Natural killer cell (primary cell): ENCODE data around the gene CYP27B1. TPM values are rescaled to one million over a fixed set of nuclear protein-coding genes. Genes with fewer than 3 reads are reported as not detected.

Source experiments
- ATAC-seq, 3 donors: fragments of 150-1000 bp in 2 of 3; fragments of 200-7000 bp in 1 of 3; cut with Tn5 transposase; 1 replicate in 1 of 3; 2 replicates in 2 of 3; pipeline ENCODE4 v1.10.0; 2021; ENCODE audit warnings: mild to moderate bottlenecking in 2 of 3, moderate library complexity in 2 of 3
- DNase-seq, 2 donors: peaks; one replicate each; pipeline versions ENCODE4 v3.0.0 to v3.0.0-alpha.2; 2013 to 2021; ENCODE audit warnings: mixed read lengths in 1 of 2
- H3K27ac ChIP-seq: one replicate; pipeline ENCODE4 v1.5.1; 2013; ENCODE audit warnings: mild to moderate bottlenecking, low read length
- H3K27me3 ChIP-seq: one replicate; pipeline ENCODE4 v1.6.1; 2013; ENCODE audit warnings: low read length; ENCODE audit not compliant: control insufficient read depth, insufficient read depth
- H3K36me3 ChIP-seq: one replicate; pipeline ENCODE4 v1.6.1; 2013; ENCODE audit warnings: low read length; ENCODE audit not compliant: control insufficient read depth, insufficient read depth
- H3K4me1 ChIP-seq: one replicate; pipeline ENCODE4 v1.6.1; 2013; ENCODE audit warnings: low read length; ENCODE audit not compliant: control insufficient read depth, insufficient read depth
- H3K4me3 ChIP-seq: one replicate; pipeline ENCODE4 v1.5.1; 2013; ENCODE audit warnings: low read length
- H3K9me3 ChIP-seq: one replicate; pipeline ENCODE4 v1.6.1; 2013; ENCODE audit warnings: low read length; ENCODE audit not compliant: control insufficient read depth, insufficient read depth
- H3K27ac Mint-ChIP-seq, 2 donors: one replicate each; pipeline ENCODE4 v1.8.0; 2022; ENCODE audit warnings: mild to moderate bottlenecking in 2 of 2, mixed read lengths in 2 of 2, moderate library complexity in 1 of 2
- H3K27me3 Mint-ChIP-seq, 2 donors: one replicate each; pipeline ENCODE4 v1.8.0; 2022; ENCODE audit warnings: low read depth in 2 of 2, mixed read lengths in 2 of 2
- H3K36me3 Mint-ChIP-seq: one replicate; pipeline ENCODE4 v1.8.0; 2022; ENCODE audit warnings: mixed read lengths
- H3K4me1 Mint-ChIP-seq, 2 donors: one replicate each; pipeline ENCODE4 v1.8.0; 2022; ENCODE audit warnings: mixed read lengths in 2 of 2
- H3K4me3 Mint-ChIP-seq: one replicate; pipeline ENCODE4 v1.8.0; 2022; ENCODE audit warnings: mild to moderate bottlenecking, moderate library complexity, mixed read lengths
- H3K9me3 Mint-ChIP-seq, 2 donors: one replicate each; pipeline ENCODE4 v1.8.0; 2022; ENCODE audit warnings: mixed read lengths in 2 of 2
- WGBS: methylation state at CpG from one replicate; pipeline ENCODE4 v1.1.7; 2013; ENCODE audit warnings: missing lambda C conversion rate; ENCODE audit not compliant: insufficient coverage; 5-methylcytosine and 5-hydroxymethylcytosine counted together
- intact Hi-C: fragments of 100-400 bp; cut with micrococcal nuclease; formaldehyde crosslinking; loops from one replicate; pipeline ENCODE4 v1.14.2; 2022
- total RNA-seq, 4 donors: library from RNA; stranded (reverse); fragments of 120-200 nt in 1 of 4; gene quantifications; one replicate each; pipeline versions ENCODE4 v1.2.3 to v1.2.4, GENCODE V29; 2013 to 2022
- TF ChIP-seq, protein P1 (sequence below): fragments of 200-600 bp; IDR thresholded peaks from one replicate; pipeline ENCODE4 v1.8.0; 2022; ENCODE audit warnings: antibody characterized with exemption

The CYP27B1 gene
- total RNA-seq, 3 donors from 2014 or later (not counting 1 experiment from before 2014, with no cell fraction given), result 1.1 to 1.7 (median 1.6) TPM

DNA sequence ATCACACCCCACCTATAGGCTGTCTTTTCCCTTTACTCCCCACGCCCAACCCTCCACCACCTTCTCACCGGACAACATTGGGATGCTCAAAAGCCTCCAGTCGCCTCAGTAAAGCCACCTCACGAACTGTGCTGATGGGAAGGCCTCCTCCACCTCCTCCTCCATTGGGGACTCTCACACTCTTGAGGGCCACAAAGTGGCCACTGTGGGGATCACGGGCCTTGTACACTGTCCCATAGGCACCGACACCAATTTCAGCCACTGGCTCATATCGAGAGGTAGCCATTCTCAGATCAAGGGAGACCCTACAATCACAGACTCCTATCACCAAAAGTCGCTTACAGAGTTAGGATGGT is 15.5 kb downstream of the CYP27B1 start:
- TF ChIP-seq, protein P1, sequence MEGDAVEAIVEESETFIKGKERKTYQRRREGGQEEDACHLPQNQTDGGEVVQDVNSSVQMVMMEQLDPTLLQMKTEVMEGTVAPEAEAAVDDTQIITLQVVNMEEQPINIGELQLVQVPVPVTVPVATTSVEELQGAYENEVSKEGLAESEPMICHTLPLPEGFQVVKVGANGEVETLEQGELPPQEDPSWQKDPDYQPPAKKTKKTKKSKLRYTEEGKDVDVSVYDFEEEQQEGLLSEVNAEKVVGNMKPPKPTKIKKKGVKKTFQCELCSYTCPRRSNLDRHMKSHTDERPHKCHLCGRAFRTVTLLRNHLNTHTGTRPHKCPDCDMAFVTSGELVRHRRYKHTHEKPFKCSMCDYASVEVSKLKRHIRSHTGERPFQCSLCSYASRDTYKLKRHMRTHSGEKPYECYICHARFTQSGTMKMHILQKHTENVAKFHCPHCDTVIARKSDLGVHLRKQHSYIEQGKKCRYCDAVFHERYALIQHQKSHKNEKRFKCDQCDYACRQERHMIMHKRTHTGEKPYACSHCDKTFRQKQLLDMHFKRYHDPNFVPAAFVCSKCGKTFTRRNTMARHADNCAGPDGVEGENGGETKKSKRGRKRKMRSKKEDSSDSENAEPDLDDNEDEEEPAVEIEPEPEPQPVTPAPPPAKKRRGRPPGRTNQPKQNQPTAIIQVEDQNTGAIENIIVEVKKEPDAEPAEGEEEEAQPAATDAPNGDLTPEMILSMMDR, result no peak
- WGBS, result 21% methylated on average over 8 of the region's 8 CpGs
- peak overlapping the region; percentile 63 for H3K4me3 ChIP-seq
- peaks cover 40 to 44% of the 10 kb centered on the region in 2 donors for H3K4me1 Mint-ChIP-seq
- peaks cover 6% of the 10 kb centered on the region for H3K36me3 Mint-ChIP-seq
- intact Hi-C loops, result no loop called here
- H3K36me3 ChIP-seq, result peaks cover 22% of the 10 kb centered on the region
- peak overlapping the region; percentile 71 for H3K27ac ChIP-seq
- peak overlapping the region; percentile 89 for H3K4me3 Mint-ChIP-seq
- H3K27me3 ChIP-seq, result no peaks in the 10 kb centered on the region
- no peak for DNase-seq
- ATAC-seq, result no peak
- H3K9me3 Mint-ChIP-seq, result no peaks in the 10 kb centered on the region
- no peaks in the 10 kb centered on the region for H3K27me3 Mint-ChIP-seq
- no peaks in the 10 kb centered on the region for H3K9me3 ChIP-seq
- H3K4me1 ChIP-seq, result peaks cover 37% of the 10 kb centered on the region
- peak overlapping the region; percentile 91 to 92 for H3K27ac Mint-ChIP-seq

DNA sequence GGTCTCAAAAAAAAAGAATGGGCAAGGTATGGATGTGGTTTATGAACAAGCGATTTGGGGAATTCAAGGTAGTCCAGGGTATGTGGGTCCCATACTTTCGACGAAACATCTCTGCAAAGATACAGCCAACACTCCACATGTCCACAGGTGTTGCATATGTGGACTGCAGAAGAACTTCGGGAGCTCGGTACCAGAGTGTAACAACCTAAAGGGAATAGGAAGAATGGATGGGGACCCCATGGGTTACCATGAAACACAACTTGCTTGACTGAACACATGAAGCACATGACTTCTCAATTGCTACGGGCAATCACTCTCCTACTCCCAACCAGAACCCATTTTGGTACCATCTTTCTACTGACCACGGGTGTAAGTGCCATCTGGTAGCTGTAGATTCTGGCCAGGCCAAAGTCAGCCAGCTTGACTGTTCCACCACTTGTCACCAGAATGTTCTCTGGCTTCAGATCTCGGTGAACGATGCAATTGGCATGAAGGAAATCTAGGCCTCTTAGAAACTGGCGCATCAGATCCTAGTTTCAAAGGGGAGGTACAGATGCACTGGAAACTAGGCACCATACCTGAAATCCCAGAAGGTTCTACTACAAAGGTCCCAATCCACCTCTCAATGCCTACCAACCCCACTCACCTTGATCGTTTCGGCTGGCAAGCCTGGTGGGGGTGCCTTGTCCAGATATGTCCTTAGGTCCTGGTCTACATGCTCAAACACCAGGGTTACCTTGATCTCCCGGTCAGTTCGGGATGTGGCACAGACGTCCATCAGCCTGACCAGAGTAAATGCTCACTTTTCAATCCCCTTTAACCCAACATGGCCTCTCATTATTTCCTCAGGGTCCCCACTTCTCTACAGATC is 16.1 kb downstream of the CYP27B1 start:
- H3K27me3 ChIP-seq, result no peaks in the 10 kb centered on the region
- H3K4me1 Mint-ChIP-seq, result peaks cover 41 to 44% of the 10 kb centered on the region in 2 donors
- peaks cover 6% of the 10 kb centered on the region for H3K36me3 Mint-ChIP-seq
- intact Hi-C loops, result no loop called here
- DNase-seq, result no peak
- peak overlapping the region; percentile 91 to 92 for H3K27ac Mint-ChIP-seq
- no peak overlapping the region for H3K27ac ChIP-seq
- H3K36me3 ChIP-seq, result peaks cover 22% of the 10 kb centered on the region
- H3K9me3 ChIP-seq, result no peaks in the 10 kb centered on the region
- 96% methylated on average over 15 of the region's 15 CpGs for WGBS
- TF ChIP-seq, protein P1, result no peak
- peaks cover 32% of the 10 kb centered on the region for H3K4me1 ChIP-seq
- ATAC-seq, result no peak
- peak overlapping the region; percentile 89 for H3K4me3 Mint-ChIP-seq
- H3K27me3 Mint-ChIP-seq, result no peaks in the 10 kb centered on the region
- H3K9me3 Mint-ChIP-seq, result no peaks in the 10 kb centered on the region
- no peak overlapping the region for H3K4me3 ChIP-seq

DNA sequence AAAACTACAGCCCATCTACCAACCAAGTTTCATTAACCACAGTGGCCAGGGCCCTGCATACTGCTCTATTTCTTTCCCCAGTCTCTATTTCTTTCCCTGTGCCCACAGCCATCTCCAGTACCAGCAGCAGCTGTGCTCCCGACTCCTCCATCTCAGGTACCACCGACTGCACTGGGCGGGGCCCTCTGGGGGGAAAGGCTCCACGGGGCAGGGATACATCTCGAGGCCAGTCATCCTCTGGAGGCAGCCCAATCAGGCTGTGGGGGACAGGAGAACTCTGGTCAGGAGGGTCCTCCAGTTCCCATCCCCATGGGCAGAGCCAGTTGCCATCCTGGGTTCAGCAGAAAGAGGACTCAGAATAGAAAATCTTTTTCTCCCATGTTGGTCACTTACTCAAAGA is 17.8 kb downstream of the CYP27B1 start:
- Mint-ChIP-seq H3K27me3 (no peaks in the 10 kb centered on the region), H3K27ac (no peak overlapping the region), H3K4me3 (no peak overlapping the region), H3K9me3 (no peaks in the 10 kb centered on the region), H3K4me1 (peaks cover 49 to 53% of the 10 kb centered on the region in 2 donors), H3K36me3 (peaks cover 6% of the 10 kb centered on the region)
- Histone ChIP-seq H3K27ac (no peak overlapping the region), H3K4me1 (peaks cover 38% of the 10 kb centered on the region), H3K27me3 (no peaks in the 10 kb centered on the region), H3K9me3 (no peaks in the 10 kb centered on the region), H3K36me3 (peaks cover 22% of the 10 kb centered on the region), H3K4me3 (no peak overlapping the region)
- 96% methylated on average over 5 of the region's 5 CpGs for WGBS
- DNase-seq, result no peak
- intact Hi-C loops, result no loop called here
- TF ChIP-seq, protein P1, result no peak
- no peak for ATAC-seq
